GM23248 (cell line): ENCODE data around the gene LRRC55.

Experiments
- EZH2 ChIP-seq: fragments of 200-600 bp; sonication (generic); IDR thresholded peaks from 2 replicates; pipeline ENCODE4 v1.6.1; 2018; ENCODE audit warnings: antibody characterized with exemption, mild to moderate bottlenecking; ENCODE audit not compliant: insufficient read depth, poor library complexity, severe bottlenecking
- EZH2phosphoT487 ChIP-seq: fragments of 200-600 bp; sonication (generic); IDR thresholded peaks from 2 replicates; pipeline ENCODE4 v1.6.1; 2018; ENCODE audit warnings: antibody characterized with exemption, moderate library complexity, mild to moderate bottlenecking, low read depth; ENCODE audit not compliant: insufficient read depth

DNA sequence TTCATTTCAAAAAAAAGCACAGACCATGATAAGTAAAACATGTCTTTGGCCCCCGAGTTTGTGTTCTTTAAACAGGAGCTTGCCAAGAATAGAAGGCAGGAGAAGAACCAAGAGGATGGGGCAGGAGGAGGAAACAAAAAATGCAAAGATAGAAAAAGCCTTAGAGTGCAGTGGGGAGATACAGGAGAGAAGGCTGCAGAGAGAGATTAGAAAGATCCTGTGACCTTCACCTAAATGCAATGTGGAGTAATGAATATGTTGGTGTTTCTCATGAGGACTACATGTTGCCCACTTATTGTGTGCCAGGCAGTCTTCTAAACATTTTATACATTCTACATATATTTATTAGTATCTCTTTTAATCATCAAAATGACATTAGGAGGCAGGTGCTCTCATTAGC is 57.6 kb downstream of the LRRC55 start:
- TF ChIP-seq EZH2phosphoT487 (no peak), EZH2 (no peak)
